GM12864 (cell line): ENCODE data around the gene MYL9.

ENCODE experiments used
- DNase-seq: peaks from one replicate; pipeline ENCODE4 v3.0.0-alpha.2; 2011; ENCODE audit warnings: low read depth
- H3K4me3 ChIP-seq: 2 replicates; pipeline ENCODE4 v1.5.1; 2011; ENCODE audit warnings: mild to moderate bottlenecking, low read depth, low read length, control low read depth
- TF ChIP-seq, protein P1 (sequence below): IDR thresholded peaks from 2 replicates; pipeline ENCODE4 v1.5.1; 2011; ENCODE audit warnings: low read depth, mild to moderate bottlenecking, moderate library complexity, low read length, control low read depth, inconsistent platforms; ENCODE audit errors: missing control alignments

Gene MYL9

DNA sequence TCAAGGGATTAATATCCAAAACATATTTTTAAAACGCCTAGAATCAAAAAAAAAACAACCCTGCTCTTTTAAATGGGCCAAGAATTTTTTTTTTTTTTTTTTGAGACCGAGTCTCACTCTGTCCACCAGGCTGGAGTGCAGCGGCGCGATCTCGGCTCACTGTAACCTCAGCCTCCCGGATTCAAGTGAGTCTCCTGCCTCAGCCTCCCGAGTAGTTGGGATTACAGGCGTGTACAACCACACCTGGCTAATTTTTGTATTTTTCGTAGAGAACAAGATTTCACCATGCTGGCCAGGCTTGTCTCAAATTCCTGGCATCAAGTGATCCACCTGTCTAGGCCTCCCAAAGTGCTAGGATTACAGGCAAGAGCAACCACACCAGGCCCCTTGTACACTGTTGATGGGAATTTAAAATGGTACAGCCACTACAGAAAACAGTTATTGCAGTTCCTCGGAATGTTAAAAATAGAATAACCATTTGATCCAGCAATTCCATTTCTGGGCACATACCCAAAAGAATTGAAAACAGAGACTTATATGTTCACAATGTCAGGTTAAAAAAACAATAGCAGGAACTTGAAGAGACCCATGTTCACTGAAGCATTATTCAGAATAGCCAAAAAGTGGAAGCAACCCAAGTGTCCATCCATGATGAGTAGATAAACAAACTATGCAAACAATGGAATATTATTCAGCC is 3.1 kb upstream of the MYL9 start:
- TF ChIP-seq, protein P1, sequence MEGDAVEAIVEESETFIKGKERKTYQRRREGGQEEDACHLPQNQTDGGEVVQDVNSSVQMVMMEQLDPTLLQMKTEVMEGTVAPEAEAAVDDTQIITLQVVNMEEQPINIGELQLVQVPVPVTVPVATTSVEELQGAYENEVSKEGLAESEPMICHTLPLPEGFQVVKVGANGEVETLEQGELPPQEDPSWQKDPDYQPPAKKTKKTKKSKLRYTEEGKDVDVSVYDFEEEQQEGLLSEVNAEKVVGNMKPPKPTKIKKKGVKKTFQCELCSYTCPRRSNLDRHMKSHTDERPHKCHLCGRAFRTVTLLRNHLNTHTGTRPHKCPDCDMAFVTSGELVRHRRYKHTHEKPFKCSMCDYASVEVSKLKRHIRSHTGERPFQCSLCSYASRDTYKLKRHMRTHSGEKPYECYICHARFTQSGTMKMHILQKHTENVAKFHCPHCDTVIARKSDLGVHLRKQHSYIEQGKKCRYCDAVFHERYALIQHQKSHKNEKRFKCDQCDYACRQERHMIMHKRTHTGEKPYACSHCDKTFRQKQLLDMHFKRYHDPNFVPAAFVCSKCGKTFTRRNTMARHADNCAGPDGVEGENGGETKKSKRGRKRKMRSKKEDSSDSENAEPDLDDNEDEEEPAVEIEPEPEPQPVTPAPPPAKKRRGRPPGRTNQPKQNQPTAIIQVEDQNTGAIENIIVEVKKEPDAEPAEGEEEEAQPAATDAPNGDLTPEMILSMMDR = no peak
- no peak overlapping the region for H3K4me3 ChIP-seq
- DNase-seq = no peak

DNA sequence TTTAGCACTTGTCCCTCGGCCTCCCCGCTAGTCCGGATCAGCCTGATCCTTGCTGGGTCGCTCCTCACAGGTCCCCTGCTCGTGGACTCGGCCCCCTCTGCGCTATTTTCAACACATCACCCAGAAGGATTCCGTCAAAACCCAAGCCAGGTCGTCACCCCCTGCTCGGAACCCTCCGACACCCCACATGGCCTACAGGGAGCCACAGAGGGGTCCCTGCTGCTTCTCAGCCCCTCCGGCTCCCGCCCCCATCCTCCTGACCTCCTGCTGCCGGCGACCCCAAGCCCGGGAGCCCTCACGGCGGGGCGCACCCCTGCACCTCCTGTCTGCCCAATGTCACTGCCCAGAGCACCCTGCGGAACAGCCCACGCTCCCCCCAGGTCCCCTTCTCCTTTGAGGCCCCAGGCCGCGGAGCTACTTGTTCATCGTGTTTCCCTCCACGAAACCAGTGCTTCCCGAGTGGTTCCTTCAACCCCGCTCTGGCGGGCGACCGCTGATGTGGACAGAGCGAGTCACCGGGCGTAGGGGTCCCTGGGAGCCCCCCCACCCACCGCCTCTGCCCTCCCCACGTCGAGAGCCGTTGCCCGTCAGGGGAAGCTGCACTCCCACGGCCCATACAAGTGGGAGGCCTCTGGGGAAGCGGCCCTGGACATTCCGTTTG is 638 bp upstream of the MYL9 start:
- H3K4me3 ChIP-seq = no peak overlapping the region; the same call in 1 of the 2 replicates
- DNase-seq = no peak
- TF ChIP-seq, protein P1 = no peak

DNA sequence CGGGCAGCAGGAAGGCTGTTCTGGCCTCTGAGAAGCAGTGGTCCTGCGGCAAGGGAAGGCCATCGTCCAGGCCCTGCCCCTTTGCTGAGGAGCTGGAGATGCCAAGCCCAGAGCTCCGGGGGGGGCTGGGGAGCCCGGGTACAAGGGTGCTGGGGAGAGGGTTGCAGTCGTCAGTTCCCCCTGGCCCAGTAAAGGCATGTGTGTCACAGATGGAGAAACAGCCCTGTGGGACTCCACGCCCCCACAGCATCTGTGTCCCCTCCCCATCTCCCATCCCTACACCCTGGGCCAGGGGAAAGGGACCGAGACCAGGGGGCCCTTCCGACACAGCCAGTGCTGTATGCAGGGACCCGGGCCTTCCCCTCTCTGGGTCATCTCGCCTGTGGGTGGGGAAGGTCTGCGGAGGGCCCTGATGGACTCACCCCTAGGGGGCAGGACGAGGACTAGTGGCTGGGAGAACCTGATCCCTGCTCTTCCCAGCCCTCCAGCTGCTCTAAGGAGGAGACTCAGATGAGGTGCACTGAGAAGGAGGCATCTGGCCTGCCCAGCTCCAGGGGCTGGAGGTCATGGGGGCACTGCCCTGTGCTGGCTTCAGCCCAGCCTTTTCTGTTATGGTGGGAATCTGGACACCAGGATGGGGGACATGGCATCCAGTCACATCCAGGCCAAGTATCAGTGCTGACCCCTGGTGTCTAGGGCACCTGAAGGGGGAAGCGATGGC is 609 bp downstream of the MYL9 start:
- DNase-seq = no peak
- H3K4me3 ChIP-seq = peak overlapping the region; percentile 58
- TF ChIP-seq, protein P1 = peak; percentile 60

DNA sequence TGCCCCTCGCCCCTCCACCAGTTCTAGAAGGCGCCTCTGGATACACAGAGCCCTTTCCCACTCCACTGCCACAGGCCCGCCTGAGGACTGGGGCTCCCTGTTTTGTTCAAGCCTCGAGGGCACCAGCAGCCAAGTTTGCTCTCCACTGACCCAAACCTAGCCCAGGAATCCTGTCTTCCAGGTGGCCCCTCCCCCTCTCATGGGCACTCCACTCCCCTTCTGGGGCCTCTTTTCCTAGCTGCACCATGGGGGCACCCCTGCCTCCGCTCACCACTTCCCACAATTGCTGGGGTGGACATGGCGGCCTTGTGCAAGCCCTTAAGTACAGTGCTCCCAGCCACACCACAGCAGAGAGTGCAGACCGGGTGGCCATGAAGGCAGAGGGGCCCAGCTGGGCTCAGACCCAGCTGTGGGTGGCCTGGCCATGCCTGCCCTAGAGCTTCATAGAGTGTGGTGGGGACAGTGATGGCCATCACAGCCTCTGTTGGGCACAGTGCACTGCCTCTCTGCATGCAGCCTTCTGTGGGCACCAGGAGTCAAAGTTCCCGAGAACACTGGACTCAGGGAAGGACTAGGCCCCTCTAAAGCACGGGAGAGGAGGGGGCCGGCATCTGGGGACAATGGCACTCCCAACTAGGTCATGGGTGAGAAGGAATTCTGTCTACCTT is 1.3 kb downstream of the MYL9 start:
- no peak for DNase-seq
- TF ChIP-seq, protein P1 = no peak
- no peak overlapping the region for H3K4me3 ChIP-seq

DNA sequence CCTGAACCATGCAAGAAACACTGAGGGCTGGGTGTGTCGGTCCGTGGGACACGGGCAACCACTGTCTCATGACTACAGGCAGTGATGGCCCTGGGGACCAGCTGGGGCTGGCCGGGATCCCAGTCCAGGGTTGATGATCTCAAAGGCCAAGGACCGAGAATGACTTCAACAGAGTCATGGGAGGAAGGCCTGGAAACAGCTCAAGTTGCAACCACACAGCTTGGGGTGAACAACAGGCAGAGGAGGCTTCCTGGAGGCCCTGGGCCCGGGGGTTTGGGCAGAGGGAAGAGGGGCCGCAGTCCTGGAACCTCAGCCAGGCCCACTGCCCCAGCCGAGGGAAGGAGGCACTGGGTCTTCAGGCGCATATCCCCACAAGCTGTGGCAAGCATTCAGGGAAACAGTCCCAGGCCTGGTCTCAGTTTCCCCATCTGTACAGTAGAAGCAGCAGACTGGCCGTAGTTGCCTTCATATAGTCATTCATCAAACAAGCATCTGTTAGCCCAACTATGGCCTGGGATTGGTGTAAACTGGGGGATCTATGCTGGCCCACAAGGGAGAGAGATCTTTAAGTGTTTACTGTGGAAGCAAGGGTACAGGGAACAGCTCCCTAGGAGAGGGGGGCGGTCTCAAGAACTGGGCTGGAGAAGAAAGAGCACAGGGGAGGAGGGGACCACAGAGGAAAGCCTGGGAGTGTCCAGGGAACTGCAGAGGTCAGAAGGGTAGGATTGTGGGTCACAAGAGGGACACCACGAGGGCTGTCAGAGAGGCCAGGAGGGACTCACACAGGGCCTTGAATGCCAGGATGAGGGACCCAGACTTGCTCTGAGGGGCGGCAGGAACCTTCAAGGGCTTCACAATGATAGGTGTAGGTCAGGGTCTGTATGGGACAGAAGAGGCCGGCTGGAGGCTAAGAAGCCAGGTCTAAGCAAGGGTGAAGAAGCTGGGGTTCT is 2.1 kb downstream of the MYL9 start:
- no peak overlapping the region for H3K4me3 ChIP-seq
- TF ChIP-seq, protein P1 = no peak
- DNase-seq = no peak
